ENCODE results near the gene FAM163B. TPM values are rescaled to one million over a fixed set of nuclear protein-coding genes. Genes with fewer than 3 reads are reported as not detected.

The FAM163B gene
- total and polyA plus RNA-seq, 2 donors (not counting 1 experiment from before 2014, with no cell fraction given) = not detected

DNA sequence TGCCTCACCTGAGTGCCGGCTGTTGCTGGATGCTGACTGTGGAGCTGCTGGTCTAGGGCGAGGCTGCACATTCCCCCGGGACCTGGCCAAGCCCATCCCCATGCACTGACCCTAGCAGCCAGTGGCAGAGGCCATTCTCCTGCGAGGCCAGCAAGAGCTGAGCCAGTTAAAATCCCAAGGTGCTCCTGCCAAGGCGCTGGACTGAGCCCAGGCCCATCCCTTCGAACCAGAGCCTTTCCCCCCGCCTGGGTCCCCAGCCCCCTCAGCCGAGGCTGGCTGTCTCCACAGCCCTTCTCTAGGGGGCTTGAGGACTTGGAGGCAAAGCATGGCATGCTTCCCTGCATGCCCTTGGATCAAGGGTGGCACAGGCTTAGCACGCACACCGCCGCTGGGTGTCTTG is 73.1 kb downstream of the FAM163B start:
- H3K27me3 Mint-ChIP-seq = peaks cover 34% of the 10 kb centered on the region
- no peaks in the 10 kb centered on the region for H3K36me3 ChIP-seq (replicated peaks in 1 of 2; ENCODE audit: control extremely low read depth in 1 of 2, control insufficient read depth in 1 of 2, extremely low read depth in 1 of 2, insufficient read depth in 2 of 2, low read length in 1 of 2)
- H3K4me3 Mint-ChIP-seq = no peak overlapping the region
- intact Hi-C loops (cut with micrococcal nuclease) = no loop called here
- no peaks in the 10 kb centered on the region for H4K20me1 ChIP-seq (ENCODE audit: control insufficient read depth, insufficient read depth, low read length, poor library complexity, severe bottlenecking)
- no peak overlapping the region for H3K27ac Mint-ChIP-seq
- H3K4me2 ChIP-seq (replicated peaks; ENCODE audit: low read depth, low read length, poor library complexity, severe bottlenecking) = no peak overlapping the region
- TF ChIP-seq EZH2 (IDR thresholded peaks at IDR 0.05; ENCODE audit: borderline replicate concordance, insufficient read depth, low read depth, low read length, poor library complexity, severe bottlenecking) = no peak
- TF ChIP-seq, protein P1, sequence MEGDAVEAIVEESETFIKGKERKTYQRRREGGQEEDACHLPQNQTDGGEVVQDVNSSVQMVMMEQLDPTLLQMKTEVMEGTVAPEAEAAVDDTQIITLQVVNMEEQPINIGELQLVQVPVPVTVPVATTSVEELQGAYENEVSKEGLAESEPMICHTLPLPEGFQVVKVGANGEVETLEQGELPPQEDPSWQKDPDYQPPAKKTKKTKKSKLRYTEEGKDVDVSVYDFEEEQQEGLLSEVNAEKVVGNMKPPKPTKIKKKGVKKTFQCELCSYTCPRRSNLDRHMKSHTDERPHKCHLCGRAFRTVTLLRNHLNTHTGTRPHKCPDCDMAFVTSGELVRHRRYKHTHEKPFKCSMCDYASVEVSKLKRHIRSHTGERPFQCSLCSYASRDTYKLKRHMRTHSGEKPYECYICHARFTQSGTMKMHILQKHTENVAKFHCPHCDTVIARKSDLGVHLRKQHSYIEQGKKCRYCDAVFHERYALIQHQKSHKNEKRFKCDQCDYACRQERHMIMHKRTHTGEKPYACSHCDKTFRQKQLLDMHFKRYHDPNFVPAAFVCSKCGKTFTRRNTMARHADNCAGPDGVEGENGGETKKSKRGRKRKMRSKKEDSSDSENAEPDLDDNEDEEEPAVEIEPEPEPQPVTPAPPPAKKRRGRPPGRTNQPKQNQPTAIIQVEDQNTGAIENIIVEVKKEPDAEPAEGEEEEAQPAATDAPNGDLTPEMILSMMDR (IDR thresholded peaks at IDR 0.05) = no peak
- H3K9me3 Mint-ChIP-seq (ENCODE audit: insufficient read depth) = no peaks in the 10 kb centered on the region
- H3K27me3 ChIP-seq (replicated peaks in 1 of 4; ENCODE audit: control extremely low read depth in 1 of 4, control insufficient read depth in 3 of 4, insufficient read depth in 4 of 4, low read length in 3 of 4) = peaks cover 0 to 59% (median 16%) of the 10 kb centered on the region in 4 experiments
- WGBS (ENCODE audit: insufficient coverage) = 96% methylated on average over 11 of the region's 11 CpGs
- ChIA-PET CTCF (no interaction called here), POLR2A (no interaction called here)
- ATAC-seq (ENCODE audit: low read depth) (no peak), DNase-seq (no peak)
- no peak overlapping the region for H3K4me3 ChIP-seq (ENCODE audit: control extremely low read depth in 1 of 5, extremely low read depth in 1 of 5, insufficient read depth in 1 of 5, low read depth in 2 of 5, low read length in 4 of 5)
- no peak overlapping the region for H2AFZ ChIP-seq (ENCODE audit: insufficient read depth, low read depth, low read length, poor library complexity, severe bottlenecking)
- peaks cover 28% of the 10 kb centered on the region for H3K4me1 Mint-ChIP-seq
- peaks cover 0 to 3% (median 0%) of the 10 kb centered on the region in 3 donors for H3K9me3 ChIP-seq (ENCODE audit: control extremely low read depth in 1 of 3, control insufficient read depth in 2 of 3, insufficient read depth in 1 of 3, low read length in 2 of 3)
- no peak overlapping the region for H3K9ac ChIP-seq (ENCODE audit: low read length)
- H3K4me1 ChIP-seq (ENCODE audit: control insufficient read depth in 2 of 2, insufficient read depth in 2 of 2, low read length in 2 of 2) = peaks cover 21 to 30% of the 10 kb centered on the region in 2 donors
- H3K79me2 ChIP-seq (ENCODE audit: control insufficient read depth, insufficient read depth, low read length) = no peaks in the 10 kb centered on the region
- H3K27ac ChIP-seq (ENCODE audit: low read length in 2 of 2) = no peak overlapping the region

DNA sequence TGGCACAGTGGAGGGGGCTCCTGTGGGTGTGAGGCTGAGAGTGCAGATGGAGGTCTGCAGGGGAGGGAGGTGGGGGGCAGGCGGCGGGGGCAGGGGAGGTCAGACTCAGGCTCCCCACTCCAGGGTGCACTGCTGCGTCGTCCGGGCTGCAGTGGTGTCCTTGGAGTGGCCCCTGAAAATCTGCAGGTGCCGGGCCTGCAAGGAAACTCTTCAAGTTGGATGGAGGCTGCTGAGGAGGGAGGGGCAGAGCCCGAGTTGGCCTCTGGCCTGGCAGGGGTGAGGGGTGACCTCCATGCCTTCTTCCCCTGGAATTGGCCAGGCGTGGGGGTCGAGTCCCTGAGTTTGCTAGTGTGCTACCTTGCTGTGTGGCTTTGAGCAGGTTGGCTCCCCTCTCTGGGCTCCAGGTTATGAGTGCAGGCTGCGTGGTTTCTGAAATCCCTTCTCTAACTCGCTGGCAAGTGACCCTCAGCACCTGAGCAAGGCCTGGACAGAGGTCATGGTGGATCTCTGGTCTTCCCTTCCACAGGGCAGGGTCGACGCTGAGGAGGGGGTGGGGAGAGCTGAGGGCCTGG is 73.8 kb downstream of the FAM163B start:
- Mint-ChIP-seq H3K4me1 (peaks cover 24% of the 10 kb centered on the region), H3K27me3 (peaks cover 32% of the 10 kb centered on the region), H3K9me3 (ENCODE audit: insufficient read depth) (no peaks in the 10 kb centered on the region), H3K27ac (no peak overlapping the region), H3K4me3 (no peak overlapping the region)
- no peaks in the 10 kb centered on the region for H3K36me3 ChIP-seq (replicated peaks in 1 of 2; ENCODE audit: control extremely low read depth in 1 of 2, control insufficient read depth in 1 of 2, extremely low read depth in 1 of 2, insufficient read depth in 2 of 2, low read length in 1 of 2)
- H3K4me3 ChIP-seq (ENCODE audit: control extremely low read depth in 1 of 5, extremely low read depth in 1 of 5, insufficient read depth in 1 of 5, low read depth in 2 of 5, low read length in 4 of 5) = no peak overlapping the region
- CTCF ChIA-PET = no interaction called here
- H3K79me2 ChIP-seq (ENCODE audit: control insufficient read depth, insufficient read depth, low read length) = no peaks in the 10 kb centered on the region
- H3K4me2 ChIP-seq (replicated peaks; ENCODE audit: low read depth, low read length, poor library complexity, severe bottlenecking) = no peak overlapping the region
- ATAC-seq (ENCODE audit: low read depth) (no peak), DNase-seq (no peak)
- H3K4me1 ChIP-seq (ENCODE audit: control insufficient read depth in 2 of 2, insufficient read depth in 2 of 2, low read length in 2 of 2) = peaks cover 15 to 23% of the 10 kb centered on the region in 2 donors
- peaks cover 0 to 62% (median 15%) of the 10 kb centered on the region in 4 experiments for H3K27me3 ChIP-seq (replicated peaks in 1 of 4; ENCODE audit: control extremely low read depth in 1 of 4, control insufficient read depth in 3 of 4, insufficient read depth in 4 of 4, low read length in 3 of 4)
- H2AFZ ChIP-seq (ENCODE audit: insufficient read depth, low read depth, low read length, poor library complexity, severe bottlenecking) = no peak overlapping the region
- H3K9me3 ChIP-seq (ENCODE audit: control extremely low read depth in 1 of 3, control insufficient read depth in 2 of 3, insufficient read depth in 1 of 3, low read length in 2 of 3) = peaks cover 0 to 3% (median 0%) of the 10 kb centered on the region in 3 donors
- no peak overlapping the region for H3K9ac ChIP-seq (ENCODE audit: low read length)
- POLR2A ChIA-PET = no interaction called here
- no peak for TF ChIP-seq EZH2 (IDR thresholded peaks at IDR 0.05; ENCODE audit: borderline replicate concordance, insufficient read depth, low read depth, low read length, poor library complexity, severe bottlenecking)
- TF ChIP-seq, protein P1 (IDR thresholded peaks at IDR 0.05) = no peak
- intact Hi-C loops (cut with micrococcal nuclease) = no loop called here
- no peaks in the 10 kb centered on the region for H4K20me1 ChIP-seq (ENCODE audit: control insufficient read depth, insufficient read depth, low read length, poor library complexity, severe bottlenecking)
- WGBS (ENCODE audit: insufficient coverage) = 87% methylated on average over 9 of the region's 13 CpGs
- no peak overlapping the region for H3K27ac ChIP-seq (ENCODE audit: low read length in 2 of 2)
